HPDE6-E6E7 (cell line): ENCODE data around the gene HDAC7.
A peak's percentile ranks its signal among the peaks of the same experiment; 100 is the strongest.
"Not testable (repeated sequence)": the region's sequence is repeated elsewhere in the genome, so short reads cannot be mapped to it uniquely, and the experiment has no call there.

ENCODE experiments used
- DNase-seq: peaks from one replicate; pipeline ENCODE4 v3.0.0; 2011; ENCODE audit warnings: missing footprints; ENCODE audit errors: extremely low spot score

The HDAC7 gene

DNA sequence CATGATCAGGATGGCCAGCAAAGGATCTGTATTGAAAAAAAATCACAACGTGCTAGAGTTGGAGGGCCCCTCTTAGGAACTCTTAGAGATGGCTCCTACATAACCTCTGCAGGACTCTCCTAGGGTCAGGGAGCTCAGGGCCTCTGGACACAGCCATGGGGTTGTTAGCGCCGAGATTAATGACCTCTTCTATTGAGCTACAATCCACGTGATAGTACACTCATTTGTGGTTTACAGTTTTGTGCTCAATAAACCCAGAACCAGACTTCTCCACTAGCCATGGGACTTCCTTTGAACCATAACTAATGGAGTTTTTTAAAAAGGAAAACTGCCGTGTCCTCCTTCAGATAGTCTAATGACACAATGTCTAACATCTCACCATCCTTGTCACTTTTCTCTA, 29.6 kb upstream of the HDAC7 start:
- DNase-seq, result no peak

DNA sequence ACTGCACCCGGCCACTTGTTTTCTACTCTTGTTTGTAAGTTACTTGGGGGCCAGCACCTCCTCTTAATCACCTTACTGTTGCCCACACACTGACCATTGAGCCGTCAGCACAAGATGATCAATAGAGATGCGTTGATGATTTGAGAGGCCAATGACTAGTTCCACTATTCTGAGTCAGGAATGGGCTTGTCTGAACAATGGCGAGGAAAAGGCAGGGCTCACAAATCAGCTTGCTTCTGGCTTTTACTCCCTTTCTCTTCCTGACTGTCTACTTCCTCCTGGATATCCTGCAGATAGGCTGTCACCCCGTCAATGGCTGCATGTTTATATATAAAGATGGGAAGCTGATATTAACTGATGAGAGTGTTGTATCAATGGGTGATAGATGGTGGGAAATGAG, 29.1 kb upstream of the HDAC7 start:
- DNase-seq, result peak; percentile 66

DNA sequence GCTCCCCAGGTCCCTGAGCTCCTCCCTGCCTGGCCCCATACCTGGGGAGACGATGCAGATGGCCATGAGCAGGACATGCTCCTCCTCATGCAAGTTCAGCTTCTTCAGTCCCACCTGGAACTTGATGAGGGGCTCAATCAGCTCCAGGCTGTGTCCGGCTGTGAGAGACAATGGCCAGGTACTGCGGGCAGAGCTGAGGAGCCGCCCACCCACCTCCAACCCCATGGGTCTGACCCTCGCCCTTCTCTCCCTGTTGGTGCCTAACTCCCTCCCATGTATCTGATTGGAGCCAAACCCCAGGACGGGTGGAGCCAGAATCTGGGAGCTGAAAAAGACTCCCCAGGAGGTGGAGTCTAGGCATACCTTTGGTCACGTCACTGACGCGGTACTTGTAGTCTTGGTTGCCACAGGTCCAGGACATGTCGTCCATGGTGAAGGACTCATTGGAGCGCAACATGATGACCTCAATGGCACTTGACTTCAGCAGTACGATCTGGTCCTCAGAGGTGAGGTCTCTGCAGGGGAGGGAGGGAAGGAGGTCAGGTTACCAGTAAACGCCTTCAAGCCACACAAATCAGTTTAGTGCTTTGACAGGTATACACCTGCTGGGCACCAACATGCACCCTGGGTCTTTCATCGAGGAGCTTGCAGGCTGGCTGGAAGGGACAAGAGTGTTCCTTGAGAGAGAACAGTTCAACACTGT, 26.7 kb upstream of the HDAC7 start:
- DNase-seq, result no peak

DNA sequence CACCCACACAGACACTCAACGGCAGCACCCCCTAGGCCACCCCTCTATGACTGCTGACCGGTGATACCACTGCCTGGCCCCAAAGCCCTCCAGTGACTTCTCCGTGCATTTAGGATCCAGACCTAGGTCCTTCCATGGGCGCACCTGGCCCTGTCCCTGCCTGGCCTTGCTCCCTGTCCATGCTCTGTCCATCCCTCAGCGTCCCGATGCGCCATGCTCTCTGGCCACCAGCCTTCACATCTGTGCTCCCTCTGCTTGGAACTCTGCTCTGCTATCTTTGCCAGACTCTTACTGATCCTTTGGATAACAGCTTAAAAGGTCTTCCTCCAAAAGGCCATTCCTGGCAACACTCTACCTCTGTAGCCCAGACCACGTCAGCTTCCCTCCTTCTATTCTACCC, 25.4 kb upstream of the HDAC7 start:
- no peak for DNase-seq

DNA sequence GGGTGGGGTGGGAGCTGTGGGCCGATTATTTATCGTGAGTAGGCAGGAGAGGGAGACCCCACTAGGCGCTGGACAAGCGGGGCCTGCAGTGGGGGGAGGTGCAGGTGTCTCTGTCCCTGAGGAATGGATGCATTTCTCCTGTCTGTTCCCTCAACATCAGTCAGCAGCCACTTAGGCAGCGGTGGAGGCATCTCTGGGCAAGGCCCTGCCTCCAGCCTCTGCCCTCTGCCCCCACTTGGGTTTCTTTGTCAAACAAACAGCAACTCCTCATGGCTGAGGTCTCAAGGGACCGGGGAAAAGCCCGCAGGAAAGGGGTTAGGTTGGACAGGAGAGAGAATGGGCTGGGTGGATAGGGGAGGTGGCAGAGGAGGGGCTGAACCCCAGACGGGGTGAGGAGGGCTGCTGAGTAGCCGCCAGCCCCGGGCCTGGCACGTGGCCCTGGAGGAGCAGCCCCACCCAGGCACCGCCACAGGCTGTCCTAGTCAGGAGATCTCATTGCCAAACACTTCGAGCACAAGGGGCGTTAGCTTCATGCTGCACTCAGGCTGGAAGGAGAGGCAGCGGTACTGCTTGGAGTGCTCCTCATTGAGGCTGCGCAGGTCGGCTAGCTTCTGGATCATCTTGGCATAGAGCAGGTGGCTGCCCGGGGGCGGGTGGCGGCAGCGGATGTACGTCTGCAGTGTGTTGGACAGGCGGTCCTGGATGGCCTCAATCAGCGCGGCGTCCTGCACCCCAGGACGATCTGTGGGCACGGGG, 24.7 kb upstream of the HDAC7 start:
- DNase-seq, result no peak

DNA sequence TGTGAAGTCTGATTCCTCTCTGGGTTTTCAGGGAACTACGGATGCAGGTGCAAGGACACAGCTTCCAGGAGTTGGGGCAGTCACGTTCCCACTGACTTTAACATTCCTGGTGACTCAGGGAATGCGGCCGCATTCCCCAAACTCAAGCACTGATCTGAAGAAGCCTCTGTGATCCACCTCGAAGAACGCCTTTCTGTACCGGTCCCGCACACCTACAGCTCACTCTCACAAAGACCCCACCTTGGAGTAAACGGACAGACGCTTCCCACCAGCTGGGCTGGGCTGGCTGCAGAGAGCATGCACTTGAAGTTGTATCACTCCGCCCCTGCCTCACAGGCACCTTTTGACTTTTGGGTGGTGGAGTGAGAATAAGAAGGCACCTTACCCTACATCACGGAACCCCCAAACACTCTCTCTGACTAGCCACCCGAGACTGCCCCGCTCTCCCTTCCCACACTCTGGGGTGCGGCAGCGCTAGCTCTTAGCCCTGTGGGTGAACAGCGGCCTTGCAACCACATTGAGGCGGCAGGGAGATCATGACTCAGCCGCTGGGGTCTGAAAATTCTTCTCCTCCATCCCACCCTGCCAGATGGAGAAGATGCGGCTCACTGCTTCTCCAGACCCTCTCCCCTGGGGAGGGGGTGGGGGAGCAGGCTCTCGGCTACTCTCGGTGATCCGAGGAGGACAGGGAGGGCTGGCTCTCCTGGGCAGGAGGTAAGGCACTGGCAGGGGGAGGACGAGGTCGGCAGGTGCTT, 23.7 kb upstream of the HDAC7 start:
- no peak for DNase-seq

DNA sequence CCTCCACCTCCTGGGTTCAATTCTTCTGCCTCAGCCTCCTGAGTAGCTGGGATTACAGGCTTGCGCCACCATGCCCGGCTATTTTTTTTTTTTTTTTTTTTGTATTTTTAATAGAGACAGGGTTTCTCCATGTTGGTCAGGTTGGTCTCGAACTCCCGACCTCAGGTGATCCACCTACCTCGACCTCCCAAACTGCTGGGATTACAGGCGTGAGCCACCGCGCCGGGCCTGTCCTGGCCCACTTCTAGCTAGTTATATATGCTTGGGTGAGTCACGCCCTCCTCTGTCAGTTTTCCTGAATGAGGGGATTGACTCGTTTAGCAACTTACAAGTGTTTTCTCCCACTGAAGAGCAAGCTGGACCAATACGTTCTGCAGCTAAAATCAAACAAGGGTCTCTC, 22.8 kb upstream of the HDAC7 start:
- not testable (repeated sequence) for DNase-seq

DNA sequence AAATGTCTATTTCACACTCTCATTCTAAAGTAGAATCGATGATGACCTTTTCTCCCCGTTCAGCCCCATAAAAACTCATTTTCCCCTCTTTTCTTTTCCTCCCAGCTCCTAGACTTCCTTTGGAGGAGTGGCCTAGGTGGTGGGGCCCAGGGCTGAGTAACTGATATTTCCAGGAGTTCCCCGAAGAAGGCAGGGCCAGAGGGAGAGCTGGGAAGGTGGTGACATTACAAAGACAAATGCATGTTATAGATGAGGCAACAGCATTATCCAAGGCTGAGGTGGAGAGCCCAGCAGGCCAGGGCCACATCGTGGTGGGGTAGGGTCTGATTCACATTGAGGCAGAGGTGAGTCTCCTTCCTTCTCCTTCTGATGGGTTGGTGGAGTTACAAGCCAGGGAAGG, 22.2 kb upstream of the HDAC7 start:
- DNase-seq, result no peak

DNA sequence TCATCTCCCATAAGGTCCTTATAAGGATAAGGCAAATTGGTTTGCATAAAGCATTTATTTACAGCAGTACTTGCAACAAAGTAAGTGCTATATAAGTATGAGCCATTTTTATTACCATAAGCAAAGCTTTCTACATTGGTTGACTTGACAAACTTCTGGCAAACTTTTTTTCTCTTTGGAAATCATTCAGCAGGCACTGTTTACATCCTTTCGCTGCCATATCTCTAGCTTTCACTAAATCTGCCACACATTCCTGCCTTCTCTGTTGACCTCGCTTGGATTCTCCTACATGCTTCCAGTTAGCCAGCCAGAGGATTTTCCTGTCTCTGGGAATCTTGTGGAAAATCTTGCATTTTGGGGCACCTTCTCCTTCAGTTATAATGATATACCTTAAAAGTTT, 21.8 kb upstream of the HDAC7 start:
- no peak for DNase-seq

DNA sequence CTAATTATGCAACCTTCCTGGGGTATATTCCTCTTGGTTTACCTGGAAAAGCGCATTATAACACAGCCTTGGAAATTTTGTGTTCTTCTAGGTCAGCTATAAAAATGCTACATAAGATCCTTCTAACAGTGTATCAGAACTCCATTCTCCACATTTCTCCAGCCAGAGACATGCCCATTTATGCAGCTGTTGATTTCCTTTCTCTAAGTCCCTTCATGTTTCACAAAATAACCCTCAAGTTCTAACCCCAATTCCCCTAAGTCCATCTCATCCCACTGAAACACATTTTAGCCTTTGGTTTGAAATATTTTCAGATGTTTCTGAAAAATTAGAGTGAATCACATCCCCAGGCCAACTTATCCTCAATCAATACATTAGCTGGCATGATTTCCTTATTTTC, 20.9 kb upstream of the HDAC7 start:
- no peak for DNase-seq

DNA sequence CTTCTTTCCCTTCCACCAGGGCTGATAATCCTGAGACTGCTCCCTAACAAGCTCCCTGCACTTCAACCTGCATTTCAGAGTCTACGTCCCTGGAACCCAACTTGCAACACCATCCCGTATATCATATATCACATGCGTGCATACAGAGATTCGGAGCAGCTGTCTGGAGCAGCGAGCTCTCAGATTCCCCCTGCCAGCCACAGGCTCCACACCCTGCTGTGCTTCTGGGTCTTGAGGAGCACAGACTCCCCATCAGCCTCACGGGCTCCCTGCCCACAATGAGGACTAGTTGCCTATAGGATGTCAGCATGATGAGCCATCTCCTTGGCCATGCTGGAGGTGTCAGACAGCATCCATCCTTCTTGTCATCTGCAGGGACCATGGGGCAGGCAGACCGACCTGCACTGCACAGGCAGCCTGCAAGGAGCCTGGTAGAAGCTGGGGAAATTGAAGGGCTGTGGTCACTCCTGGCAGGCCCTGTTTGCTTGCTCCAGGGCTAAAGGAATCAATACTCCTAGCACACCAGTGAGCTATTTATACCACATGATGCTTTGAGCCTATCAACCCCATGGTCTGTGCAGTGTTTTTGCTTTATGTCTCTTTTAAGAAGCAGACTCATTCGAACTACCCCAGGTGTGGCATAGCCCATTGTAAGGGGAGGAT, 19.6 kb upstream of the HDAC7 start:
- no peak for DNase-seq

DNA sequence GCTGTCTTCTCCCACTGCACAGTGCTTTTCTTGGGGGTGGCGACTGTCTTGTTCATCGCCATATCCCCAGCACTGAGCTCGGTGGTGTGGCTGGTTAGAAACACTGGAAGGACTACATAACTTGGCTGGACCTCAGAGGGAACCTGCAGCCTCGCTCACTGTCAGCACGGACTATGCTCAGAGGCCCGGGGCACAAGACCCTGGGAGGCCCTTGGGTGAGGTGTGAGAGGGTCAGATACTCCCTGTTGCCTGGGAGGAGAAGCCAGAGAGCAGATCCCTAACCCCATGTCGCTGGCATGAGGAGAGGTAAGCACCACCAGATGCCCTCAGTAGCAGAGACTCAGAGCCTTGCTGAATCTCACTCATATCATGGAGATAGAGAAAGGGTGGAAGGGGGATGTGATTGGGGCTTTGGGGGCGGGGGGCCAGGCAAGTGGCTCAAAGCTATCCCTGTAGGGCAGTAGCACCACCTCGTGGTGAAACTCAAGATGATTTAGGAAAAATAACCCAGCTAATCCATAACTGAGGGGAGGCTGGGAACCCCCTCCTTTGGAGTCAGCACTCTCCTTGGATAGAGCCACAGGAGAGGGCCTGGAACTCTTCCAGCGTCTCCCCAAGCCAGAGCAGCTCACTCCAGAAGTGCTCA, 18.7 kb upstream of the HDAC7 start:
- DNase-seq, result no peak

DNA sequence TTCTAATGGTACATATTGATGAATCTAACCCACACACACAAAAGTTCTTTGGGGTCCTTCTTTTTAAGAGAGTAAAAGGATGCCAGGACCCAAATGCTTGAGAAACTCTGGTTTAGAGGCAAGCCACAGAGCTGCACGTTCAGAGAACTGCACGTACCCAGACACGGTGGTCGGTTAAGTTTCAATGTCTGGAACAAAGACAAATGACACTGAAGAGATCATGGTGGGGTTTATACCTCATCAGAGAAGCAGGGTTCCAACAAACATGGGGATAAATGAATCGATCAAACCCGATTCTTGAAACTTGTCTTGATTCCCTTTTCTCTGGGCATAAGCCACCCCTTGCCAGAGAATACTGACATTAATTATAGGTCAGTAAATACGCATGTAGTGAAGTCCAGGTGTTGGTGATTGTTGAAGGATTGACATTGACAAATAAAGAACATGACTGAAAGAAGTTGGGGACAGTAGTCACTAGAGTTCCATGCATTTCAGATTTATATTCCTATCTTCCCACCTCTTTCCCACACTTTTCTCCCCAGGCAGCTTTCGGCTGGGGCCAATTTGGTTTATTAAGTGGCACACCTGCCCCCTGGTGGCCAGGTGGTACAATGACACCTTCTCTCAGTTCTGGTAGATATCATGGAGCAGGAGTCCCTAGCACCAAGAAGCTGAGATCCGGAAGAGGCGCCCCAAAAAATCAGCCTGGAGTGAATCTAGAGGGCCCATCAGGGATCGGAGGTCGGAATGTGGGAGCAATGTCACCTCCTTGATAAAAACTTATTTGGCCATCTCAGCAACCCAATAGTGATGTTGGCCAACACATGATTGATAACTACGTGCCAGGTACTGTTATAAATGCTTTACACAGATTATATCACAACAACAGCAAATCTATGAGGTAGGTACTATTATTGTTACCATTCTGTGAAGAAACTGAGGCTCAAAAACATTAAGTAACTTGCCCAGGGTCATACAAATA, 17.8 kb upstream of the HDAC7 start:
- no peak for DNase-seq

DNA sequence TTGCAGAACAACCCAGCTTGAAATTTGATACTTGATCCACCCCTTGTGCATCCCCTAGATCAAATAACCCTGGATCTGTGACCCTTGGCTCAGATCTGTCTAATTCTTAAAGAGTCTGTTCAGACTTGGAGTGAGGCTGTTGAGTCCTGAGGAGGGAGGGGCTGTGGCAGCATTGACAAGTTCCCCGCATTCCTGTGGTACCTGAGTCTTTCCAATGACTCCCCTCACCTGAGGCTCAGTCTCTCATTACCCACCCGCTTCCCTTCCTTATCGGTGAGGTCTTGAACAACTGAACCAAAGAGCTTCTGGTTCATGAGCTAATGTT, 16.1 kb upstream of the HDAC7 start:
- no peak for DNase-seq

DNA sequence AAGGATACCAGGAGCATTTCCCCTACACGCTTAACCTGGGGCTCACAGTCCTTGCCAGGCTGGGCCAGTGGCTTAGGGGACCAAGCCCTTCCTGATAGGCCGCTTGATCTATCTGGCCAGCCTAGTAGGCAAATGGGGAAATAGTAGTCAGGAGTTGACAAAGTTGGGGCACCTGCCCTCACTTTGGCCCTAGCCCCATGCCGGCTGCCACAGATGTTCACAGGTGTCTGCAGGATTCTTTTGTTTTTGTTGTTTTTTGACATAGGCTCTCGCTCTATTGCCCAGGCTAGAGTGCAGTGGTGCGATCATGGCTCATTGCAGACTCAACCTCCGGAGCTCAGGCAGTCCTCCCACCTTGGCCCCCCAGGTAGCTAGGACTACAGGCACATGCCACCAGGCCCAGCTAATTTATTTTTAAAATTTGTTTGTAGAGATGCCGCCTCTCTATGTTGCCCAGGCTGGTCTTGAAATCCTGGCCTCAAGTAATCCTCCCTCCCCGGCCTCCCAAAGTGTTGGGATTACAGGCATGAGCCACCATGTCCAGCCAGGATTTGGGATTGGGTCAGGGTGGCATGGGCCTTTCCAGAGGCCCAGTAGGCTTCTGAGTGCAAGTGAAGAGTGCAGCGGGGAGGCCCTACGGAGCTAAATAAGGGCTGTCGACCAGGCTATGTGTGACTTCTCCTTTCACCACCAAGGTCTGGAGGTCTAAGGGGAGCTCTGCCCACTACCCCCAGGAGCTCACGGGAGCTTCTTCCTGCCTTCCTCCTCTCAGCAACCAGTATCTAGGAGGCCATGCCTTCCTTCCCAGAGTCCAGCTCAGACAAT, 15.5 kb upstream of the HDAC7 start:
- no peak for DNase-seq

DNA sequence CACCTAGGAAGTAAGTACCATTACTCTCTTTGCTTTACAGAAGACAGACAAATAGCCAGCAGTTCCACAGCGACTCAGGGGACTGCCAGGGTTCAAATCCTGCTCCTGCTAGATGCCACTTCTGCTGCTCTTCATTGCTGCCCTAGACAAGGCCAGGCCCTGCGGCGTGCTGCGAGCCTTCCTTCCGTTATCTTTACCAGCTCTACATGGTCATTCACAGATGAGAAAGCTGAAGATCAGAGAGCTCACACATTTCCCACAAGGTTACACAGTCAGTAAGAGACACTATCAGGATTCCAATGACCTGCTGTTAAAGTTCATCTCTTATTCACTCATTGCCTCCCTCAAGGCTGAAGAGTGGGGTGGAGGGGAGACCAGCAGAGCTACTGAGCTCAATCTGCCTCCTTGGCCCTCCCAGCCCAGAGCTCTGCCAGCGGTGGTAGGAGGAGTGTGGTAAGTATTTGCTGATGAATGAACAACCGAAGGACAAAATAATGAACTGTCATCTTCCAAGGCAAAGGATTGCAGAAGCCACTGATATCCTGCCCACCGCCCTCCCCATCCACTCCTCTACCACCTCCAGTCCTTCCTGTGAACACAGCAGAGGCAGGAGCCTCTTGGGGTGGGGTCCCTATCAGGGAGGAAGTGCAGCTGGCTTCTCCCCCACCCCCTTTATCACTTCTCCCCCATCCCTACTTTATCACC, 14.6 kb upstream of the HDAC7 start:
- no peak for DNase-seq

DNA sequence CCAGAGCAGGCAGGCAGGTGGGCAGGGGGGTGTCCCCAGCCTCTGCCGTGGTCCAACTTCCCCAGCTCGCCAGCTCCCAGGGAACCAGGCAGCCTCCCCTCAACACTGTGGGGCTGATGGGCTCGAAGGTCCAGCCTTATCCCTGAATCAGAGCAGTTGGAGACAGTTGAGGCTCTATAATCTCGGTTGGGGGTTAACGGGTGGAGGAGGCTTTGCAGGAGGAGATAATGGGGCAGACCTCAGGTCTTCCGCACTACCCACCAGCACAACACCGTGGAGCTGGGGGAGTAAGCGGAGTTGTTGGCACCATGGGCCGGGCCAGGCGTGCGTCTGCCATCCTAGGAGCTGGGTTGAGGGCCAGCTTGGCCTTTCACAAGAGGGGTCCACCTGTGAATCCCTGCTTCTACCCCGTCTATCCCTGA, 13.9 kb upstream of the HDAC7 start:
- no peak for DNase-seq

DNA sequence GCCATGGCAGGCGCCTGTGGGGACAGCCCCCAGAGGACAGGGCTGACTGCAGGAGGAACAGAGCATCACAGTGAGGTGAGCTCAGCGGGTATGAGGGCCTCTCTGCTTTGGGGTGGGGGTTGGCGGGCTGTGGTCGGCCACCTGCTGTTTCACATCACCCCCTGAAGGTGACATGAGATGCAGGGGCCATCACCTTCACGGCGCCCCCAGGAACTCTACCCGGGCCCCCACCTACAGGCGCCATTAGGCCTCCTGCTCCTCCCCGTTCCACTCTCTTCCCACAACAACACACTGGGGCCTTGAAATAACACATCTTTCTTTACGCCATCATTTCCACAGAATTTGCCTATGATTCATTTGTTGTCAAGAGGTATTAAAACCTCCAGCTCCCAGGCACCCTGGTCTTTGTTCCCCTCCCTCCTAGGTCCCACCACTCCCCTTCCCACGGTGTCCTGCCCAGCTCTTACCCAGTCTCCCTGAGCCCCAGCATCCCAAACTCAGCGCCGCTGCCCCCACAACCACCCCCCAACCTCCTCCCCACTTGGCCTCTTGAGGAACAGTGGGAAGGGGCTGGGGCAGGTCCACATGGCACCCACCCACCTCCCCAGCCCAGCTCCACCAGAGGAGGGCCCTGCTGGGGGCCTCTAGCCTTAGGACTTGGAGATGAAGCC, 12.7 kb upstream of the HDAC7 start:
- DNase-seq, result no peak

DNA sequence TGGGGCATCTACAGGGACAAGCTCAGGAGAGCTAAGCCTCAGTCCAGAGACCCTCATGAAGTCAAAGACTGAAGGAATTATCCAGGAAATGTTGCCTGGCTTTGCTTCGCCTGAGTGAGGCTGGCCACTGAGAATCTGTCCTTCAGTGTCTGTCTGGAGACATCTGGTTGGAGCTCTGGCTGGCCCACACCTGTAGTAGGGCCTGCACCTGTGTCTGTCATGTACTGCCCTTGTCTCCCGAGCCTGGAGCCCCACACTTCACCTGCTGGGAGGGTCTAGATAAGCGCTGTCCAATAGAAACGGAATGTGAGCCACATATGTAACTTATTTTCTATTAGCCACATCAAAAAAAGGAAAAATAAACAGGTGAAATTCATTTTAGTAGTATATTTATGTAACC, 9.9 kb upstream of the HDAC7 start:
- no peak for DNase-seq
